HepG2 (cell line): Measurements from ENCODE around the gene ALDH4A1. TPM values are rescaled to one million over a fixed set of nuclear protein-coding genes. Genes with fewer than 3 reads are reported as not detected.

ENCODE experiments used
- ATAC-seq: fragments of 200-7000 bp; cut with Tn5 transposase; 3 replicates; pipeline ENCODE4 v1.9.1; 2020; ENCODE audit warnings: mild to moderate bottlenecking, moderate library complexity
- BruUV-seq: library from RNA; stranded (reverse); fragments of 400-500 nt; replicated peaks from 2 replicates; lab custom pipeline; 2021; lab: Mats Ljungman, UMichigan
- CTCF ChIA-PET: fragments of 300-600 bp; formaldehyde crosslinking; extraction: SDS; loops from one replicate; lab custom pipeline; 2021; ENCODE audit warnings: low total read pairs, inconsistent platforms, low intra/inter-chr PET ratio; lab: Yijun Ruan, JAX
- POLR2A ChIA-PET: fragments of 350-600 bp; sonication (Branson Sonifier 250); formaldehyde crosslinking; loops from one replicate; lab custom pipeline; 2020; ENCODE audit warnings: antibody characterized with exemption, inconsistent platforms; lab: Yijun Ruan, JAX
- DNase-seq: peaks from one replicate; pipeline ENCODE4 v3.0.0-alpha.2; 2015; ENCODE audit warnings: low spot score
- FAIRE-seq: peaks from 3 replicates; lab custom pipeline; 2011; peaks lifted over from hg19 to GRCh38; lab: Jason Lieb, UNC
- H2AFZ ChIP-seq: one replicate; pipeline ENCODE4 v1.6.1; 2011; ENCODE audit warnings: low read length, inconsistent platforms
- H3K27ac ChIP-seq: fragments of 300-600 bp; 3 replicates; pipeline ENCODE4 v1.8.0; 2011; ENCODE audit warnings: mixed run types, mild to moderate bottlenecking, mixed read lengths, low read length, inconsistent platforms; ENCODE audit not compliant: insufficient read depth; ENCODE audit errors: extremely low read length
- H3K27me3 ChIP-seq, 2 experiments: fragments of 200-600 bp in 1 of 2; 2 replicates in 1 of 2; 3 replicates in 1 of 2; pipeline versions ENCODE4 v1.6.0 to v1.8.0; 2011; ENCODE audit warnings: low read length in 2 of 2, mild to moderate bottlenecking in 2 of 2, moderate library complexity in 2 of 2, inconsistent platforms in 1 of 2; ENCODE audit not compliant: insufficient read depth in 2 of 2, control insufficient read depth in 1 of 2
- H3K36me3 ChIP-seq, 2 experiments: fragments of 200-600 bp in 1 of 2; replicated peaks in 1 of 2; 2 replicates in 1 of 2; 3 replicates in 1 of 2; pipeline versions ENCODE4 v1.5.1 to v1.8.0; 2011; ENCODE audit warnings: low read length in 2 of 2, inconsistent platforms in 1 of 2; ENCODE audit not compliant: insufficient read depth in 2 of 2, control insufficient read depth in 1 of 2
- H3K4me1 ChIP-seq: 2 replicates; pipeline ENCODE4 v1.5.1; 2012; ENCODE audit warnings: low read length, inconsistent platforms; ENCODE audit not compliant: insufficient read depth
- H3K4me2 ChIP-seq: 2 replicates; pipeline ENCODE4 v1.6.0; 2011; ENCODE audit warnings: low read depth, low read length, inconsistent platforms
- H3K4me3 ChIP-seq, 3 experiments: fragments of 200-600 bp in 1 of 3; sonication (generic), shearing (Covaris generic) in 1 of 3; replicated peaks in 1 of 3; 2 replicates each; pipeline ENCODE4 v1.5.1; 2011 to 2016; ENCODE audit warnings: low read length in 3 of 3, inconsistent platforms in 2 of 3, low read depth in 2 of 3, mild to moderate bottlenecking in 2 of 3, control low read depth in 1 of 3, mixed read lengths in 1 of 3; ENCODE audit not compliant: insufficient read depth in 1 of 3
- H3K79me2 ChIP-seq: one replicate; pipeline ENCODE4 v1.6.1; 2011; ENCODE audit warnings: low read length, inconsistent platforms; ENCODE audit not compliant: insufficient read depth
- H3K9ac ChIP-seq: 2 replicates; pipeline ENCODE4 v1.6.0; 2011; ENCODE audit warnings: mild to moderate bottlenecking, low read depth, low read length, inconsistent platforms; ENCODE audit not compliant: insufficient read depth
- H3K9me3 ChIP-seq: 2 replicates; pipeline ENCODE4 v1.5.1; 2012; ENCODE audit warnings: mild to moderate bottlenecking, low read length
- H4K20me1 ChIP-seq: 2 replicates; pipeline ENCODE4 v1.6.0; 2011; ENCODE audit warnings: inconsistent platforms, mild to moderate bottlenecking, low read length, moderate library complexity; ENCODE audit not compliant: insufficient read depth
- BORCS8-MEF2B ChIP-seq: sonication (generic); formaldehyde crosslinking; IDR thresholded peaks from 2 replicates; pipeline ENCODE4 v1.8.0; 2022; ENCODE audit warnings: mild to moderate bottlenecking, missing genetic modification reagents
- DMAP1 ChIP-seq: IDR thresholded peaks from 2 replicates; pipeline ENCODE4 v1.6.1; 2016
- FOXK2 ChIP-seq: fragments of 450-650 bp; IDR thresholded peaks from 2 replicates; pipeline ENCODE4 v1.6.1; 2016
- GTF3A ChIP-seq: sonication (generic); formaldehyde crosslinking; conservative IDR thresholded peaks from 2 replicates; pipeline ENCODE4 v1.4.0; 2020; ENCODE audit warnings: mild to moderate bottlenecking, missing genetic modification reagents
- HCFC1 ChIP-seq: fragments of 150-350 bp; IDR thresholded peaks from 2 replicates; pipeline ENCODE4 v1.6.1; 2014; ENCODE audit warnings: low read depth, low read length
- HDAC2 ChIP-seq: sonication (generic); formaldehyde crosslinking; IDR thresholded peaks from 2 replicates; pipeline ENCODE4 v1.4.0; 2020; ENCODE audit warnings: missing genetic modification reagents
- HMG20B ChIP-seq: conservative IDR thresholded peaks from 2 replicates; pipeline ENCODE4 v1.6.1; 2016; ENCODE audit warnings: missing genetic modification reagents, missing compliant biosample characterization
- NFE2L2 ChIP-seq: fragments of 150-350 bp; IDR thresholded peaks from 2 replicates; pipeline ENCODE4 v1.6.1; 2014; ENCODE audit warnings: low read length
- RFXAP ChIP-seq: sonication (generic); formaldehyde crosslinking; IDR thresholded peaks from 2 replicates; pipeline ENCODE4 v1.4.0; 2020; ENCODE audit warnings: missing genetic modification reagents, borderline replicate concordance
- TFDP1 ChIP-seq: IDR thresholded peaks from 2 replicates; pipeline ENCODE4 v1.6.1; 2016; ENCODE audit warnings: missing compliant biosample characterization, missing genetic modification reagents, borderline replicate concordance
- ZBTB1 ChIP-seq: sonication (generic); formaldehyde crosslinking; IDR thresholded peaks from 2 replicates; pipeline ENCODE4 v1.4.0; 2020; ENCODE audit warnings: missing genetic modification reagents, borderline replicate concordance
- ZNF30 ChIP-seq: sonication (generic); formaldehyde crosslinking; IDR thresholded peaks from 2 replicates; pipeline ENCODE4 v1.5.0; 2020; ENCODE audit warnings: mild to moderate bottlenecking, missing genetic modification reagents
- ZNF33A ChIP-seq: sonication (generic); formaldehyde crosslinking; IDR thresholded peaks from 2 replicates; pipeline ENCODE4 v1.5.1; 2020; ENCODE audit warnings: missing genetic modification reagents, mild to moderate bottlenecking, moderate library complexity, borderline replicate concordance
- ZNF574 ChIP-seq: sonication (generic); formaldehyde crosslinking; IDR thresholded peaks from 2 replicates; pipeline ENCODE4 v1.4.0; 2020; ENCODE audit warnings: missing genetic modification reagents
- WGBS: methylation state at CpG from one replicate; pipeline ENCODE4 v1.1.6; 2017; ENCODE audit warnings: low lambda C conversion rate; 5-methylcytosine and 5-hydroxymethylcytosine counted together
- in situ Hi-C: cut with HindIII; loops from 2 replicates; pipeline ENCODE4 v1.10.0; 2017; ENCODE audit warnings: low pct_unique_long_range_greater_than_20kb; ENCODE audit not compliant: extremely low pct_ligation_motif_present
- intact Hi-C: fragments of 100-400 bp; cut with micrococcal nuclease; formaldehyde crosslinking; loops from one replicate; pipeline ENCODE4 v1.10.0; 2022; ENCODE audit not compliant: unreplicated experiment
- polyA plus RNA-seq, 8 experiments: library from polyadenylated mRNA; depleted of rRNA in 3 of 8; stranded (reverse) in 7 of 8; unstranded in 1 of 8; fragments of >200 nt; fragmentation: Illumina TruSeq in 4 of 8; extraction: Trizol in 4 of 8; gene quantifications; 2 replicates each; pipeline versions ENCODE4 v1.2.1 to v1.2.3, GENCODE V29; 2011 to 2016; ENCODE audit warnings: low read depth in 4 of 8, missing spikeins in 1 of 8, mixed read lengths in 1 of 8; ENCODE audit not compliant: insufficient read depth in 1 of 8
- total RNA-seq, 5 experiments: library from RNA; depleted of rRNA; stranded (reverse); fragments of >200 nt; fragmentation: Illumina TruSeq; extraction: Trizol; gene quantifications; 2 replicates each; pipeline ENCODE4 v1.2.3, GENCODE V29; 2016; ENCODE audit warnings: low read depth in 1 of 5

ALDH4A1 gene
- total and polyA plus RNA-seq, 2 of the 13 experiments (the other 11 are each of a cell fraction or from before 2014, with no cell fraction given) = 76.4 to 240 TPM

- H3K4me3 ChIP-seq = no peak overlapping the region
- DNase-seq = no peak
- 0 out of 5 replicates have a peak, but pooled peaks cover 0 to 2% of the 10 kb centered on the region in 2 experiments for H3K36me3 ChIP-seq
- no peak for ATAC-seq
- BruUV-seq = no TSS peak
- no peak overlapping the region for H2AFZ ChIP-seq
- peaks cover 3% of the 10 kb centered on the region; the same call in 1 of the 2 replicates for H4K20me1 ChIP-seq
- WGBS = 92% methylated on average over 12 of the region's 12 CpGs
- H3K9ac ChIP-seq = no peak overlapping the region
- in situ Hi-C loops (no loop called here), intact Hi-C loops (no loop called here)
- H3K79me2 ChIP-seq = peaks cover 33% of the 10 kb centered on the region
- CTCF ChIA-PET = no interaction called here
- peaks cover 39% of the 10 kb centered on the region for H3K4me1 ChIP-seq
- POLR2A ChIA-PET = interaction anchor here (1.1 kb wide), 1 partner anchor 29 kb away, joined by 3 read pairs; the partner anchor contains the start of gene IFFO2
- no peak overlapping the region for H3K4me2 ChIP-seq
- H3K27me3 ChIP-seq = no peaks in the 10 kb centered on the region
- no peak for FAIRE-seq
- TF ChIP-seq ZNF574 (CRISPR knock-in tag) = no peak
- H3K27ac ChIP-seq = no peak overlapping the region
- no peaks in the 10 kb centered on the region for H3K9me3 ChIP-seq
These were observed 25.4 kb upstream of the ALDH4A1 start for GRCh38 chr1:18927654-18928272.

- no TSS peak for BruUV-seq
- FAIRE-seq = no peak
- no peak for TF ChIP-seq BORCS8-MEF2B (CRISPR knock-in tag)
- no peak for TF ChIP-seq RFXAP (CRISPR knock-in tag)
- no peak for TF ChIP-seq NFE2L2
- TF ChIP-seq HCFC1 = no peak
- TF ChIP-seq FOXK2 = no peak
- TF ChIP-seq ZBTB1 (CRISPR knock-in tag) = no peak
- TF ChIP-seq ZNF33A = no peak
- TF ChIP-seq HMG20B (CRISPR knock-in tag) = no peak
- TF ChIP-seq ZNF30 = no peak
- TF ChIP-seq HDAC2 = no peak
- no peak for TF ChIP-seq DMAP1
- no peak for TF ChIP-seq TFDP1 (CRISPR knock-in tag)
- no peak for TF ChIP-seq GTF3A (CRISPR knock-in tag)
These were observed 24.8 kb upstream of the ALDH4A1 start for GRCh38 chr1:18927082-18927653.

More at GRCh38 chr1:18927082-18927653, 24.8 kb upstream of the ALDH4A1 start:
- H3K79me2 ChIP-seq = peaks cover 34% of the 10 kb centered on the region
- POLR2A ChIA-PET = interaction anchor here (1.1 kb wide), 1 partner anchor 30 kb away, joined by 3 read pairs; the partner anchor contains the start of gene IFFO2
- in situ Hi-C loops (no loop called here), intact Hi-C loops (no loop called here)
- peaks cover 40% of the 10 kb centered on the region for H3K4me1 ChIP-seq
- H2AFZ ChIP-seq = no peak overlapping the region
- WGBS = 92% methylated on average over 2 of the region's 16 CpGs
- ATAC-seq (no peak), DNase-seq (no peak)
- no peaks in the 10 kb centered on the region for H3K27me3 ChIP-seq
- no peak overlapping the region for H3K4me3 ChIP-seq
- H3K4me2 ChIP-seq = no peak overlapping the region
- no peaks in the 10 kb centered on the region for H3K9me3 ChIP-seq
- peaks cover under 1% of the 10 kb centered on the region; the same call in 1 of the 2 replicates for H4K20me1 ChIP-seq
- H3K9ac ChIP-seq = no peak overlapping the region
- 0 out of 5 replicates have a peak, but pooled peaks cover 0 to 2% of the 10 kb centered on the region in 2 experiments for H3K36me3 ChIP-seq
- H3K27ac ChIP-seq = no peak overlapping the region
- CTCF ChIA-PET = no interaction called here
